Endothelial cell of umbilical vein (primary cell): ENCODE measurements around the gene SHISA7. TPM values are rescaled to one million over a fixed set of nuclear protein-coding genes. Genes with fewer than 3 reads are reported as not detected.

ENCODE experiments used
- BruUV-seq: library from RNA; stranded (reverse); fragments of 400-500 nt; replicated peaks from 2 replicates; lab custom pipeline; 2021; lab: Mats Ljungman, UMichigan
- CTCF ChIA-PET: fragments of 300-600, 350-600 bp; sonication (Branson Sonifier 250); formaldehyde crosslinking; loops from one replicate; lab custom pipeline; 2021; ENCODE audit warnings: antibody characterized with exemption, inconsistent platforms; lab: Charles Lee
- POLR2A ChIA-PET: fragments of 300-600, 350-600 bp; sonication (Branson Sonifier 250); formaldehyde crosslinking; loops from one replicate; lab custom pipeline; 2021; ENCODE audit warnings: antibody characterized with exemption, inconsistent platforms; lab: Charles Lee
- DNase-seq: peaks from one replicate; pipeline ENCODE4 v3.0.0-alpha.2; 2011; ENCODE audit warnings: low read depth, low spot score
- FAIRE-seq: peaks from 2 replicates; lab custom pipeline; 2011; peaks lifted over from hg19 to GRCh38; lab: Jason Lieb, UNC
- H2AFZ ChIP-seq: 2 replicates; pipeline ENCODE4 v1.6.0; 2012; ENCODE audit warnings: low read depth, low read length, control low read depth, inconsistent platforms
- H3K27ac ChIP-seq: 2 replicates; pipeline ENCODE4 v1.5.1; 2011; ENCODE audit warnings: low read depth, mild to moderate bottlenecking, control low read depth, low read length, moderate library complexity; ENCODE audit not compliant: insufficient read depth
- H3K27me3 ChIP-seq, 2 experiments: 2 replicates each; pipeline versions ENCODE4 v1.6.0 to v1.6.1; 2011; ENCODE audit warnings: low read length in 2 of 2, mixed read lengths in 1 of 2; ENCODE audit not compliant: control insufficient read depth in 2 of 2, insufficient read depth in 2 of 2
- H3K36me3 ChIP-seq, 2 experiments: 2 replicates in 1 of 2; 3 replicates in 1 of 2; pipeline ENCODE4 v1.5.1; 2011; ENCODE audit warnings: low read length in 2 of 2, mild to moderate bottlenecking in 1 of 2, moderate library complexity in 1 of 2; ENCODE audit not compliant: control insufficient read depth in 2 of 2, insufficient read depth in 2 of 2; ENCODE audit errors: extremely low read depth in 1 of 2
- H3K4me1 ChIP-seq: 3 replicates; pipeline ENCODE4 v1.5.1; 2011; ENCODE audit warnings: mild to moderate bottlenecking, low read length; ENCODE audit not compliant: control insufficient read depth, insufficient read depth; ENCODE audit errors: extremely low read depth
- H3K4me2 ChIP-seq: 2 replicates; pipeline ENCODE4 v1.6.1; 2011; ENCODE audit warnings: low read length, control low read depth, mixed read lengths; ENCODE audit not compliant: insufficient read depth
- H3K4me3 ChIP-seq, 3 experiments: fragments of 200-600 bp in 1 of 3; sonication (generic), shearing (Covaris generic) in 1 of 3; replicated peaks in 1 of 3; 2 replicates each; pipeline ENCODE4 v1.5.1; 2011 to 2016; ENCODE audit warnings: control low read depth in 3 of 3, low read length in 3 of 3, mild to moderate bottlenecking in 2 of 3, inconsistent platforms in 1 of 3, low read depth in 1 of 3, moderate library complexity in 1 of 3; ENCODE audit not compliant: insufficient read depth in 1 of 3
- H3K79me2 ChIP-seq: 2 replicates; pipeline ENCODE4 v1.6.0; 2012; ENCODE audit warnings: low read length, inconsistent platforms; ENCODE audit not compliant: control insufficient read depth, insufficient read depth
- H3K9ac ChIP-seq: replicated peaks from 2 replicates; pipeline ENCODE3; 2011; ENCODE audit warnings: low read length, control low read depth; ENCODE audit not compliant: insufficient read depth; ENCODE audit errors: extremely low read depth
- H3K9me1 ChIP-seq: replicated peaks from 3 replicates; pipeline ENCODE4 v1.6.0; 2011; ENCODE audit warnings: mild to moderate bottlenecking, low read length; ENCODE audit not compliant: control insufficient read depth, insufficient read depth; ENCODE audit errors: extremely low read depth
- H3K9me3 ChIP-seq: replicated peaks from 2 replicates; pipeline ENCODE4 v1.5.1; 2012; ENCODE audit warnings: low read length, inconsistent platforms; ENCODE audit not compliant: control insufficient read depth, insufficient read depth
- H4K20me1 ChIP-seq: replicated peaks from 2 replicates; pipeline ENCODE3; 2011; ENCODE audit warnings: mild to moderate bottlenecking, low read length; ENCODE audit not compliant: control insufficient read depth, insufficient read depth; ENCODE audit errors: extremely low read depth
- CTCF ChIP-seq, 2 donors: IDR thresholded peaks; 1 replicate in 1 of 2; 2 replicates in 1 of 2; pipeline ENCODE4 v1.5.1; 2011; ENCODE audit warnings: low read length in 2 of 2, mild to moderate bottlenecking in 2 of 2, moderate library complexity in 2 of 2, control low read depth in 1 of 2, inconsistent platforms in 1 of 2, low read depth in 1 of 2; ENCODE audit not compliant: insufficient read depth in 1 of 2; ENCODE audit errors: extremely low read depth in 1 of 2
- EZH2 ChIP-seq: IDR thresholded peaks from 2 replicates; pipeline ENCODE4 v1.6.1; 2012; ENCODE audit warnings: borderline replicate concordance, low read depth, mild to moderate bottlenecking, moderate library complexity, low read length, inconsistent platforms; ENCODE audit not compliant: severe bottlenecking
- FOS ChIP-seq: IDR thresholded peaks from 2 replicates; pipeline ENCODE4 v1.6.1; 2011; ENCODE audit warnings: mild to moderate bottlenecking, low read length, moderate library complexity, borderline replicate concordance; ENCODE audit not compliant: insufficient read depth
- GATA2 ChIP-seq: IDR thresholded peaks from 2 replicates; pipeline ENCODE4 v1.7.0; 2011; ENCODE audit warnings: low read depth, mild to moderate bottlenecking, moderate library complexity, mixed read lengths, low read length; ENCODE audit not compliant: insufficient read length, insufficient read depth
- JUN ChIP-seq: IDR thresholded peaks from 2 replicates; pipeline ENCODE4 v1.6.1; 2011; ENCODE audit warnings: borderline replicate concordance, low read depth; ENCODE audit not compliant: insufficient read length, insufficient read depth
- MAX ChIP-seq: IDR thresholded peaks from 2 replicates; pipeline ENCODE4 v1.6.1; 2011; ENCODE audit not compliant: insufficient read depth, insufficient read length
- MYC ChIP-seq: IDR thresholded peaks from one replicate; pipeline ENCODE4 v1.6.1; 2011; ENCODE audit warnings: mild to moderate bottlenecking, low read depth, low read length
- POLR2A ChIP-seq: IDR thresholded peaks from 2 replicates; pipeline ENCODE4 v1.6.1; 2012; ENCODE audit warnings: low read depth, mild to moderate bottlenecking, control low read depth, low read length
- POLR2AphosphoS5 ChIP-seq: IDR thresholded peaks from 2 replicates; pipeline ENCODE4 v1.6.1; 2012; ENCODE audit warnings: low read depth, mild to moderate bottlenecking, control low read depth, low read length, moderate library complexity; ENCODE audit not compliant: insufficient read depth
- dilution Hi-C: fragments of 300-500 bp; cut with MboI; formaldehyde crosslinking; loops from one replicate; pipeline ENCODE4 v1.15.0; 2019; ENCODE audit warnings: low sequenced_read_pairs; ENCODE audit not compliant: extremely low pct_ligation_motif_present
- intact Hi-C: fragments of 100-400 bp; cut with micrococcal nuclease; formaldehyde crosslinking; loops from one replicate; pipeline ENCODE4 v1.10.0; 2022
- polyA plus RNA-seq, 4 experiments: library from polyadenylated mRNA; depleted of rRNA in 3 of 4; stranded (reverse) in 3 of 4; unstranded in 1 of 4; fragments of >200 nt; gene quantifications; 2 replicates each; pipeline versions ENCODE4 v1.2.1 to v1.2.3, GENCODE V29; 2011 to 2012; ENCODE audit warnings: missing spikeins in 1 of 4
- total RNA-seq: library from RNA; stranded (reverse); gene quantifications from 2 replicates; pipeline ENCODE4 v1.2.3, GENCODE V29; 2021

Gene SHISA7
- total and polyA plus RNA-seq, 2 donors (not counting 3 experiments of a cell fraction or from before 2014, with no cell fraction given), result not detected

GRCh38 chr19:55484593-55485438 lies 41.7 kb upstream of the SHISA7 start, which contains the start of gene NAT14:
NAT14 (plus strand) TSS chr19:55485188; CDS start chr19:55485709, 521 bp downstream.
- Histone ChIP-seq H3K9ac (peak within 1 kb of the TSS; percentile 74), H3K79me2 (peaks cover 4% of the 10 kb centered on the region), H3K9me1 (no peaks in the 10 kb centered on the region), H3K4me2 (peak within 1 kb of the TSS; percentile 81), H2AFZ (peak within 1 kb of the TSS; percentile 76), H4K20me1 (no peaks in the 10 kb centered on the region), H3K36me3 (peaks cover 0 to 3% of the 10 kb centered on the region in 2 experiments), H3K27me3 (no peaks in the 10 kb centered on the region), H3K4me3 (peak within 1 kb of the TSS; percentile 32 to 63 (median 63)), H3K4me1 (peaks cover 34% of the 10 kb centered on the region), H3K27ac (peak within 1 kb of the TSS; percentile 92), H3K9me3 (no peaks in the 10 kb centered on the region)
- dilution Hi-C loops, result no loop called here
- BruUV-seq, result no TSS peak
- CTCF ChIA-PET, result interaction anchor here (0.9 to 6.1 kb wide), 8 partner anchors 8 to 344 kb away, joined by 3 to 91 read pairs (median 7); partner anchors contain the start of genes ZNF628 and ZNF865
- intact Hi-C loops, result no loop called here
- DNase-seq (peak; percentile 61), FAIRE-seq (peak; percentile 79)
- TF ChIP-seq POLR2AphosphoS5 (peak; percentile 63), FOS (no peak)
- POLR2A ChIA-PET, result interaction anchor here (0.7 to 0.8 kb wide), 3 partner anchors 10 to 344 kb away, joined by 3 to 6 read pairs (median 4); partner anchors contain the start of gene UBE2S

- Histone ChIP-seq H3K4me3 (no peak overlapping the region), H3K9me3 (no peaks in the 10 kb centered on the region), H3K4me2 (peak overlapping the region; percentile 81), H3K9ac (peak overlapping the region; percentile 74), H4K20me1 (no peaks in the 10 kb centered on the region), H3K79me2 (peaks cover 9% of the 10 kb centered on the region), H3K36me3 (peaks cover 0 to 3% of the 10 kb centered on the region in 2 experiments), H3K4me1 (peaks cover 34% of the 10 kb centered on the region), H3K27ac (peak overlapping the region; percentile 64), H2AFZ (no peak overlapping the region), H3K27me3 (no peaks in the 10 kb centered on the region), H3K9me1 (no peaks in the 10 kb centered on the region)
- ChIA-PET CTCF (interaction anchor here (0.9 to 6.1 kb wide), 6 partner anchors 16 to 343 kb away, joined by 3 to 91 read pairs (median 5); partner anchors contain the start of gene ZNF865), POLR2A (no interaction called here)
- TF ChIP-seq CTCF (IDR thresholded peaks at IDR 0.05; ENCODE audit: extremely low read depth in 1 of 2, insufficient read depth in 1 of 2, low read depth in 1 of 2, low read length in 2 of 2) (no peak), JUN (no peak), POLR2AphosphoS5 (no peak), MYC (no peak), MAX (no peak), EZH2 (no peak), GATA2 (no peak), FOS (no peak), POLR2A (no peak)
- dilution Hi-C loops, result no loop called here
- no TSS peak for BruUV-seq
- intact Hi-C loops, result no loop called here
- FAIRE-seq (no peak), DNase-seq (no peak)
Observed at GRCh38 chr19:55483706-55484592, 40.8 kb upstream of the SHISA7 start.
